GM06990 (cell line): ENCODE results near the gene C6orf47.

Experiments
- DNase-seq: peaks from one replicate; pipeline ENCODE4 v3.0.0-alpha.2; 2011; ENCODE audit not compliant: insufficient read length; ENCODE audit errors: extremely low read depth
- H3K27me3 ChIP-seq: replicated peaks from 2 replicates; pipeline ENCODE4 v1.6.0; 2011; ENCODE audit warnings: low read length; ENCODE audit not compliant: control insufficient read depth, insufficient read depth
- H3K36me3 ChIP-seq: 2 replicates; pipeline ENCODE4 v1.5.1; 2011; ENCODE audit warnings: low read length; ENCODE audit not compliant: control insufficient read depth, insufficient read depth
- H3K4me3 ChIP-seq: replicated peaks from 2 replicates; pipeline ENCODE4 v1.5.1; 2011; ENCODE audit warnings: low read depth, mild to moderate bottlenecking, control low read depth, low read length
- TF ChIP-seq, protein P1 (sequence below): IDR thresholded peaks from 2 replicates; pipeline ENCODE4 v1.5.1; 2011; ENCODE audit warnings: low read length, control low read depth, mild to moderate bottlenecking, inconsistent platforms; ENCODE audit not compliant: insufficient read depth, poor library complexity, severe bottlenecking

Gene C6orf47

GRCh38 chr6:31663961-31664789 is 3.6 kb upstream of the C6orf47 start:
- no peak for DNase-seq
- H3K36me3 ChIP-seq = peaks cover 19% of the 10 kb centered on the region
- peak overlapping the region; percentile 92 for H3K4me3 ChIP-seq
- TF ChIP-seq, protein P1, sequence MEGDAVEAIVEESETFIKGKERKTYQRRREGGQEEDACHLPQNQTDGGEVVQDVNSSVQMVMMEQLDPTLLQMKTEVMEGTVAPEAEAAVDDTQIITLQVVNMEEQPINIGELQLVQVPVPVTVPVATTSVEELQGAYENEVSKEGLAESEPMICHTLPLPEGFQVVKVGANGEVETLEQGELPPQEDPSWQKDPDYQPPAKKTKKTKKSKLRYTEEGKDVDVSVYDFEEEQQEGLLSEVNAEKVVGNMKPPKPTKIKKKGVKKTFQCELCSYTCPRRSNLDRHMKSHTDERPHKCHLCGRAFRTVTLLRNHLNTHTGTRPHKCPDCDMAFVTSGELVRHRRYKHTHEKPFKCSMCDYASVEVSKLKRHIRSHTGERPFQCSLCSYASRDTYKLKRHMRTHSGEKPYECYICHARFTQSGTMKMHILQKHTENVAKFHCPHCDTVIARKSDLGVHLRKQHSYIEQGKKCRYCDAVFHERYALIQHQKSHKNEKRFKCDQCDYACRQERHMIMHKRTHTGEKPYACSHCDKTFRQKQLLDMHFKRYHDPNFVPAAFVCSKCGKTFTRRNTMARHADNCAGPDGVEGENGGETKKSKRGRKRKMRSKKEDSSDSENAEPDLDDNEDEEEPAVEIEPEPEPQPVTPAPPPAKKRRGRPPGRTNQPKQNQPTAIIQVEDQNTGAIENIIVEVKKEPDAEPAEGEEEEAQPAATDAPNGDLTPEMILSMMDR = no peak
- no peaks in the 10 kb centered on the region for H3K27me3 ChIP-seq

- Histone ChIP-seq H3K27me3 (no peaks in the 10 kb centered on the region), H3K4me3 (peak overlapping the region; percentile 92), H3K36me3 (peaks cover 15% of the 10 kb centered on the region)
- TF ChIP-seq, protein P1 = no peak
- DNase-seq = no peak
These were observed 2.8 kb upstream of the C6orf47 start for GRCh38 chr6:31663126-31663960.

- no peak for DNase-seq
- Histone ChIP-seq H3K4me3 (no peak overlapping the region), H3K36me3 (peaks cover 13% of the 10 kb centered on the region), H3K27me3 (no peaks in the 10 kb centered on the region)
- TF ChIP-seq, protein P1 = no peak
These were observed 1.6 kb upstream of the C6orf47 start for GRCh38 chr6:31662124-31662723.

GRCh38 chr6:31661262-31662123 is 915 bp upstream of the C6orf47 start:
- H3K27me3 ChIP-seq = no peaks in the 10 kb centered on the region
- peaks cover 11% of the 10 kb centered on the region for H3K36me3 ChIP-seq
- H3K4me3 ChIP-seq = peak overlapping the region; percentile 92
- TF ChIP-seq, protein P1 = no peak
- no peak for DNase-seq
